Aorta (tissue), 5 donors: ENCODE data around the gene SCRN2. TPM values are rescaled to one million over a fixed set of nuclear protein-coding genes. Genes with fewer than 3 reads are reported as not detected.
A peak's percentile ranks its signal among the peaks of the same experiment; 100 is the strongest.

Experiments
- ATAC-seq: fragments of 200-7000 bp; cut with Tn5 transposase; one replicate; pipeline ENCODE4 v1.9.1; 2022; ENCODE audit warnings: moderate library complexity; ENCODE audit not compliant: low FRiP score
- DNase-seq, 2 donors: peaks; one replicate each; pipeline ENCODE4 v3.0.0-alpha.2; 2020
- H3K27ac ChIP-seq, 2 donors: one replicate each; pipeline ENCODE4 v1.5.1; 2013; ENCODE audit warnings: low read length in 2 of 2, mild to moderate bottlenecking in 2 of 2, moderate library complexity in 2 of 2, control low read depth in 1 of 2, inconsistent platforms in 1 of 2, low read depth in 1 of 2
- H3K27me3 ChIP-seq, 2 donors: one replicate each; pipeline ENCODE4 v1.6.1; 2013; ENCODE audit warnings: control low read depth in 1 of 2, low read length in 1 of 2, mild to moderate bottlenecking in 1 of 2, moderate library complexity in 1 of 2; ENCODE audit not compliant: insufficient read depth in 2 of 2, control insufficient read depth in 1 of 2
- H3K36me3 ChIP-seq, 2 donors: one replicate each; pipeline ENCODE4 v1.6.1; 2013; ENCODE audit warnings: control low read depth in 1 of 2, low read length in 1 of 2, mild to moderate bottlenecking in 1 of 2; ENCODE audit not compliant: insufficient read depth in 2 of 2, control insufficient read depth in 1 of 2
- H3K4me1 ChIP-seq, 2 donors: one replicate each; pipeline ENCODE4 v1.6.1; 2013; ENCODE audit warnings: low read length in 2 of 2, control low read depth in 1 of 2, mild to moderate bottlenecking in 1 of 2, moderate library complexity in 1 of 2; ENCODE audit not compliant: insufficient read depth in 2 of 2, control insufficient read depth in 1 of 2
- H3K4me3 ChIP-seq, 2 donors: one replicate each; pipeline ENCODE4 v1.5.1; 2013; ENCODE audit warnings: low read length in 2 of 2, control low read depth in 1 of 2, mild to moderate bottlenecking in 1 of 2
- H3K9me3 ChIP-seq: one replicate; pipeline ENCODE4 v1.6.1; 2013; ENCODE audit warnings: mild to moderate bottlenecking, low read length; ENCODE audit not compliant: control insufficient read depth
- WGBS, 2 donors: extraction: QIAGEN DNeasy Blood & Tissue Kit; methylation state at CpG; one replicate each; pipeline ENCODE4 v1.1.7; 2013; 5-methylcytosine and 5-hydroxymethylcytosine counted together
- intact Hi-C, 2 donors: fragments of 100-400 bp; cut with DNase I; formaldehyde crosslinking; loops; one replicate each; pipeline versions ENCODE4 v1.14.2 to v1.15.0; 2022
- polyA plus RNA-seq, 2 donors: library from polyadenylated mRNA; stranded (reverse); fragments of 200-250 nt; gene quantifications; one replicate each; pipeline ENCODE4 v1.2.3, GENCODE V29; 2013
- total RNA-seq, 2 donors: library from RNA; stranded (reverse); fragmentation: NEBNext Ultra II Directional; extraction: Animal tissue kit (Norgen Biotek cat#: 25700); gene quantifications; one replicate each; pipeline ENCODE4 v1.2.1, GENCODE V29; 2021
- donor health status: healthy with polysubstance abuse.
- donor health status: Bipolar disorder and iron deficiency.
- donor health status: DM: no; HTN: no; CAD: no.
- donor health status: DM: no; HTN: no; CAD: no.
- donor health status: DM: yes; HTN: yes; CAD: no.

Gene SCRN2
- total and polyA plus RNA-seq, 4 donors, result 19.3 to 64.1 (median 29.4) TPM

DNA sequence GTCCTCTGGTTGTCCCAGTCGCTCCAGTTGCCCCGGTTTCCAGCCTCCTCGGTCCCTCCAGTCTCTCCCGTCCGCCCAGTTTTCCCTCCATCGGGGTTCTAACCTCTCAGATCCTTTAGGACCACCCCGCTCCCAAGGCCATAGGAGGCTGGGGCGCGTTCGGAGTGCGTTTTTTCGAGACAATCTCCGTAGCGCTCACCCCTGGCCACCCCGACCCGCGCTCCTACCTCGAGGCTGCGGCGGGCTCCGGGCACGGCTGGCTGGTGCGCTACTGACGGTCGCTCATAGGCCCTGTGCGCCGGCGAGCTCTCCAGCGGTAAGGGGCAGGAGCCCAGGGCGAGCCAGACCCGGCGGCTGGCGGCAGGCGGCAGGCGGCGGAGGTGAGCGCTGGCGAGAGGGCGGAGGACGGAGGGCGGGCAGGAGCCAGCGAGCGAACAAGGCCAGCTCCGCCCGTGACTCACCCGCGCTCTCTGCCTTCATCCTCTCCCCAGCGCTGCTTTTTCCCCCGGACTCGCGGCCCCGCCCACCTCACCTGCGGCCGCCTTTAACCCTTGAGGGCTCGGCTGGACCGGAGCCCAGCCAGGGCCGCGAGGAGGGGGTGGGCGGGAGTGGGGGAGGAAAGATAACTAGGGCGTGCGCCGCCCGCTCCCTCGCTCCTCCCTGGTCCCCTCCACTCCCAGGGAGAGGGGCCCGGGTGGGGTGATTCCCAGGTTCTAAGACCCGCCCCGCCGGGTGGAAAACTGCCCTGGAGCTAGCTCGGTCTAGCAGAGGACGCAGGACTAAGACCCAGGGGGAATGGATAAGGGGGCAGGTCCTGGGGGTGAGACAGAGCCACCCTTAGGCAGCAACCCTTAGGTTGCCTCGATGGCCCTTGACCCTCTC lies 9.9 kb upstream of the SCRN2 start, which contains the start of gene SP6:
TSS of gene SP6 (minus strand) at position 472 of the 882 bp plus-strand sequence. CDS start 2,734 bp downstream, outside the sequence.
- peak; percentile 69 to 88 for DNase-seq

DNA sequence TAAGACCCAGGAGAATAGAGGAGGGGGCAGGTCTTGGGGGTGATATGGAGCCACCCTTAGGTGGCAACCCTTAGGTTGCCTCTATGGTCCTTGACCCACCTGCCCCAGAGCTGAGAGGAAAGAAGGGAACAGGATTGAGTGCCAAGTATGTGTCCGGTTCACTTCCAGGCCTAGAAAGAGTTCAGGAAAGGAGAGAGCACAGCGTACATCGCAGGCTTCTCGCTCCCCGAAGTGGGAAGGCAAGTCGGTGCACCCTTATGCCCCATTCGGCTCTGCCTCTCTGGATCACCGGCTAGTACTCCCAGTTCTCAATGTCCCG lies 9.3 kb upstream of the SCRN2 start:
- ATAC-seq (no peak), DNase-seq (no peak)
- Histone ChIP-seq H3K9me3 (no peaks in the 10 kb centered on the region), H3K27ac (no peak overlapping the region), H3K4me3 (no peak overlapping the region), H3K4me1 (no peaks in the 10 kb centered on the region), H3K27me3 (peaks cover 0 to 2% of the 10 kb centered on the region in 2 donors), H3K36me3 (no peaks in the 10 kb centered on the region)
- intact Hi-C loops, result loop anchor here in 1 of 2 donors (5.0 kb wide), 1 partner anchor 167 kb away; no protein-coding TSS in a partner anchor
- WGBS, 2 donors, result 72 to 75% methylated on average over 9 of the region's 9 CpGs

More for the DNA sequence above, 9.9 kb upstream of the SCRN2 start, which contains the start of gene SP6:
- peak; percentile 67 for ATAC-seq
- H3K27me3 ChIP-seq, result peaks cover 0 to 2% of the 10 kb centered on the region in 2 donors
- 7 to 10% methylated on average over 60 to 71 of the region's 71 CpGs for WGBS, 2 donors
- no peaks in the 10 kb centered on the region for H3K4me1 ChIP-seq
- no peak within 1 kb of the TSS for H3K27ac ChIP-seq
- no peaks in the 10 kb centered on the region for H3K36me3 ChIP-seq
- intact Hi-C loops, result loop anchor here in 1 of 2 donors (5.0 kb wide), 1 partner anchor 166 kb away; no protein-coding TSS in a partner anchor
- H3K4me3 ChIP-seq, result no peak within 1 kb of the TSS
- no peaks in the 10 kb centered on the region for H3K9me3 ChIP-seq

DNA sequence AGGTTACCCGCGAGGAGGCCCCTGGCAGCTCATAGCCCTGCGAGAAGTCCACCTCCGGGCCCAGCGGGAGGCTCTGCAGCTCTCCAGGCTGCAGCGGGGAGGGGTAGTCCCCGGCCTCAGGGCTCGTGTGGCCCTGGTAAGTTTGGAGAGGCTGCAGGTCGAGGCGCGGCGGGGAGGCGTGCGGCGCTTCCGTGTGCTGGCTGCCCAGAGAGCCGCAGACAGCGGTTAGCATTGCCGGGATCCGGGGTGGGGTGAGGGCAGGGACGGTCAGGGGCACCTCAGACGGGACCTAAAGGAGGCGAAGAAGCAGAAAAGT lies 7.1 kb upstream of the SCRN2 start:
- no peaks in the 10 kb centered on the region for H3K9me3 ChIP-seq
- peaks cover 0 to 2% of the 10 kb centered on the region in 2 donors for H3K27me3 ChIP-seq
- 21 to 31% methylated on average over 22 to 23 of the region's 23 CpGs for WGBS, 2 donors
- DNase-seq (no peak), ATAC-seq (no peak)
- H3K4me1 ChIP-seq, result no peaks in the 10 kb centered on the region
- intact Hi-C loops, result no loop called here
- no peak overlapping the region for H3K27ac ChIP-seq
- H3K36me3 ChIP-seq, result no peaks in the 10 kb centered on the region
- H3K4me3 ChIP-seq, result no peak overlapping the region

DNA sequence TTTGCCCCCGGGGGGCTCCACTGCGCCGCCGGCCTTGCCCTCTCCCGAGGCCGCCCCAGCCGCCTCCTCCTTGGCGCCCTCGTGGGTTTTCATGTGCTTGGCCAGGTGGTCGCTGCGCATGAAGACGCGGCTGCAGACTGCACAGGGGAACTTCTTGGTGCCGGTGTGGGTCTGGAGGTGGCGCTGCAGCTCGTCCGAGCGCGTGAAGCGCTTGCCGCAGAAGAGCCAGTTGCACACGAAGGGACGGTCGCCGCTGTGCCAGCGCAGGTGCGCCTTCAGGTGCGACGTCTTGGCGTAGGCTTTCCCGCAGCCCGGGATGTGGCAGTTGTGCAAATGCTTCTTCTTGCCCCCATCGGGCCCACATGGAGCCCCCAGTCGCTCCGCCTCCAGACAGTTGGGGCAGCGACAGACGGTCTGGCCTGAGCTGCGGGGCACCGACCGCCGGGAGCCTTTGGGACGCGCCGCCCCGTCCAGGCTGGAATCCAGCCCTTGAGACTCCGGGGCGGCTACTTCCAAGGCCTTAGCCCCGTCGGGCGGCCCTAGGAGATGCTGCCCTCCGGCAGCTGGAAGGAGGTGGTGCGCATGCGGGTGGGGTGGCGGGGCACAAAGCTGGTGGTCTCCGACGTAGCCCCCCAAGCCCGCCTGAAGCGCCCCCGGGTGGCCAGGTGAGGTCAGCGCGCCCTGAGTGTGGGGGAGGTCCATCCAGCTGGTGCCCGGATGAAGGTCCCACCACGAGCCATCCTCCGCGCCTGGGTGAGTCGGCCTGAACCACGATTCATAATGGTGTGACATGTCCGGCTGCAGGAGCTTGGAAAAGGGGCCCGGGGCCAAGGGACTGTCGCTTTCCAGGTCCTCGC lies 6.5 kb upstream of the SCRN2 start:
- H3K27ac ChIP-seq, result no peak overlapping the region
- H3K27me3 ChIP-seq, result peaks cover 0 to 2% of the 10 kb centered on the region in 2 donors
- ATAC-seq (no peak), DNase-seq (no peak)
- H3K4me1 ChIP-seq, result no peaks in the 10 kb centered on the region
- WGBS, 2 donors, result 6 to 7% methylated on average over 64 to 71 of the region's 71 CpGs
- intact Hi-C loops, result no loop called here
- no peaks in the 10 kb centered on the region for H3K9me3 ChIP-seq
- no peak overlapping the region for H3K4me3 ChIP-seq
- no peaks in the 10 kb centered on the region for H3K36me3 ChIP-seq

DNA sequence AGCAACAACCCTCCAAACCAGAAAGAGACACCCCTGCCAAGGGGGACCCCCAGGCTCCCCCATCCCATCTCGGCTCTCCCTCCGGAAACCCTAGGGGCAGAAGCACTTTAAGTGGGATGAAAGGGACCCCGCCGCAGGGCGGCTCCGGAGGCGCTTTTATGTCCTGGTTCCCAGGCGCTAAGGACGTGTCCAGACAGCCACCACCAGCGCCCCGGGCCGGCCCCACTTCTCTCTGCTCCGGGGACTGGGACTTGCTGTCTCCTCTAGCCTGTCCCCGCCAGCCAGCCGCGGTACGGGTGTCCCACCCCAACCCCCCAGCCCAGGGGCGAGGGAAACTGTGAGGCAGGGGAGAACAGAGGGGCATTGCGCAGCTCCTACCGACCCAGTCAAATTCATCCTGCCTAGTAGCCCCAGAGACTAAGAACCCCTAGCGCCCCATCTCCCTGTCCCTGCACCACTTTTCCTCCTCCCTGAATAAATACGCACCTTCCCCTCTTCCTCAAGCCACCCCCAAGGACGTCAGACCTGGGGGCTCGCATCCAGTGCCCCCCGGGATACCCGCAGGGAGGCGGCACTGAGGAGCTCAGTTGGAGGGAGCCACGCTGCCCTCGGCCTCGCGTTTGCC lies 5.8 kb upstream of the SCRN2 start:
- Histone ChIP-seq H3K27ac (no peak overlapping the region), H3K27me3 (peaks cover 0 to 2% of the 10 kb centered on the region in 2 donors), H3K36me3 (no peaks in the 10 kb centered on the region), H3K4me1 (no peaks in the 10 kb centered on the region), H3K9me3 (no peaks in the 10 kb centered on the region), H3K4me3 (no peak overlapping the region)
- intact Hi-C loops, result no loop called here
- WGBS, 2 donors, result 6 to 9% methylated on average over 24 to 31 of the region's 31 CpGs
- DNase-seq (no peak), ATAC-seq (no peak)

DNA sequence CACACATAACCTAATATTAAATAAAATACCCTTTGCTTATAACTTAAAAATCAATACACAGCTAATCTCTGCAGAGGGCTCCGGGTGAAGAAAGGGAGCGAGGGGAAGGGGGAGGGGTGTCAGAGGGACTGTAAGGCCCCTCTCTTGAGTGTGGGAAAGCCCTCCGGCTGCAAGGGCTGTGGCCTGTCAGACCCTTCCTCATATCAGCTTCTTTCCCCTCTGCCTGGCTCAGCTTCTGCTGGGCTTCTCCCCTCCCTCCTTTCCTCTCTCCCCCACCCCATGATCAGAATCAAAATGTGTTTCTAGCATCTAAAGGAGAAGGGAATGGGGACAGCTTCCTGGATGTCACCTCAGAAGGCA lies 4.6 kb upstream of the SCRN2 start:
- Histone ChIP-seq H3K36me3 (no peaks in the 10 kb centered on the region), H3K27ac (no peak overlapping the region), H3K9me3 (no peaks in the 10 kb centered on the region), H3K27me3 (no peaks in the 10 kb centered on the region), H3K4me3 (no peak overlapping the region), H3K4me1 (no peaks in the 10 kb centered on the region)
- ATAC-seq (no peak), DNase-seq (no peak)
- intact Hi-C loops, result no loop called here
- WGBS, 2 donors, result 74 to 80% methylated on average over 3 of the region's 3 CpGs

DNA sequence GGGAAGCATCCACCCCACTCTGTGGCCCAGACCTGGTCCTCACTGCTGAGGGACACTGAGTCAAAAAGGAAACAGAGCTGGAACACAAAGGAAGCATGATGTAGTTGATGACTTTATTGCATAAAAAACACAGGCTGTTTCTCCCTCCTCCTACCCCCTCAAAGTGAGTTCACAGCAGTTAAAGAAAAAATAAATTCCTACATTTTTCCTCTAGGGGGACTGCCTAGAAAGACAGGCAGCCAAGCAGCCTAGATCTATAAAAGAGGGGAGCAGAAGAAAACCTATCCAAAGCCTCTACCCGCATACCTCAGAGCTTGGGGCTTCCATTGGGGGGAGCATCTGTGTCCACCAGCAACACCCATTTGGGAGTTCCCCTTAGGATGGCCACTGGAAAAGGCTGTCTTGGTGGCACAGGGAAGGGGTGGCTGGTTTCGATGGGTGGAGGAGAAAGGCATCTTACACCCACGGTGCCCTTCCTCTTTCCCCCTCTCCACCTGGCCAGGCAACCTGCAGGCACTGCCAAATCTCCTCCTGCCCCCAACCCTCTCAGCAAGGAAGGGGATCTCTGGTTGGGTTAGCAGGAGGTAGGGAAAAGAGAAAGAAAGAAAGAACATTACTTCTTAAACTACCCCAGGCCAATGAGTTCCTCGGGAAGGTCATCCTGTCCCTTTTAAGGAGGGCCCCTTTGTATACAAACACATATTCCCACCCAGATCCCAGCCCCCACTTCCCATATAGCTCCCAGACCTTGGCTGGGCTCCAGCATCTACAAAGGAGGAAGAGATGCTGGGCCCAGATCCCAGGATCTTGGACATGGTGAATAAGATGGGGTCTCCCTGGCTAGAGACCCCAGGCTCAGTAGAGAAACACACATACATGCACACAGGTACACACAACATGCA lies 4.0 kb upstream of the SCRN2 start:
- intact Hi-C loops, result loop anchor here (5.0 kb wide), 2 partner anchors 127 to 177 kb away; partner anchors contain the start of gene CDK5RAP3 (in 2 of the 2)
- Histone ChIP-seq H3K27ac (no peak overlapping the region), H3K4me3 (no peak overlapping the region), H3K9me3 (no peaks in the 10 kb centered on the region), H3K4me1 (no peaks in the 10 kb centered on the region), H3K27me3 (no peaks in the 10 kb centered on the region), H3K36me3 (no peaks in the 10 kb centered on the region)
- no peak for DNase-seq
- WGBS, 2 donors, result 61% methylated on average over 4 of the region's 4 CpGs
- no peak for ATAC-seq

DNA sequence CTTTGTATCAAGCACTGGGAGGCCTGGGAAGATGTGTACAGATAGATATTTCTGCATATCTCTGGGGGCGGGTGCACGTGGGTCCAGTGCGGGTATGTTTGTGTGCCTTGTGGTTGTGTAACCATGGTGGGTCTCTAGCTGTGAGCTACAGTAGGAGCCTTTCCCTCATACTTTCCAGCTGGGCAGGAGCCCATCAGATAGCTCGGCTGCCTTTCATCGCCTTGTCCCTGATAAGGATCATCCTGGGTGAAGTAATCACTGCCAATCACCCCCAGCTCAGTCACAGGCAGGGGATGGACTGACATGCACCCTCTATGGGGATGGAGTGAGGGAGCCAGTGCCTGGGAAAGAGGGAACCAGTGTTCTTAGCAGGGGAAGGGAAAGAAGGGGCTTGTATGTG lies 3.2 kb upstream of the SCRN2 start:
- H3K4me1 ChIP-seq, result no peaks in the 10 kb centered on the region
- no peak overlapping the region for H3K27ac ChIP-seq
- no peak overlapping the region for H3K4me3 ChIP-seq
- H3K27me3 ChIP-seq, result no peaks in the 10 kb centered on the region
- no peak for ATAC-seq
- no peaks in the 10 kb centered on the region for H3K36me3 ChIP-seq
- no peaks in the 10 kb centered on the region for H3K9me3 ChIP-seq
- WGBS, 2 donors, result 44 to 62% methylated on average over 5 of the region's 5 CpGs
- DNase-seq, result no peak
- intact Hi-C loops, result loop anchor here (5.0 kb wide), 2 partner anchors 128 to 178 kb away; partner anchors contain the start of gene CDK5RAP3 (in 2 of the 2)
